ENCODE results near the gene TYW1. TPM values are rescaled to one million over a fixed set of nuclear protein-coding genes. Genes with fewer than 3 reads are reported as not detected.
"Not testable (repeated sequence)": the region's sequence is repeated elsewhere in the genome, so short reads cannot be mapped to it uniquely, and the experiment has no call there.

Gene TYW1
- total RNA-seq, 1 donor from 2014 or later, result 23.1 TPM

DNA sequence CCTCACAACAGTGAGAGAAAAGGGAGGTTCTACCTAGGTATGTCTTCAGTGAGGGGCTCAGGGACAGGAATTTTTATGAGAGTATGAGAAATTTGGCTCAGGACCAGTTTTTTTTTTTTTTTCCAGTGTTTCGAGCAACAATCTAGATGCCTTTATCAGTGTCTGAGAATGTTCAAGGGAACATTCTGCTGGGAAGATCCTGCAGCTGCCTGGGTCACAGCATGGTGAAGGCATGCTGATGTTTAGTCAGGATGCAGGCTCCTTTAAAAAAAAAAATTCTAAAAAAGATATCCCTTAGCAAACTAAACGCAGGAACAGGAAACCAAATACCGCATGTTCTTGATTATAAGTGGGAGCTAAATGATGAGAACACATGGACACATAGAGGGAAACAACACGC is 32.2 kb upstream of the TYW1 start:
- Histone ChIP-seq H3K9me3 (ENCODE audit: low read depth) (no peaks in the 10 kb centered on the region), H3K4me3 (no peak overlapping the region), H3K27me3 (no peaks in the 10 kb centered on the region), H4K20me1 (ENCODE audit: low read depth) (no peaks in the 10 kb centered on the region), H3F3A (ENCODE audit: low read depth) (no peaks in the 10 kb centered on the region), H3K36me3 (no peaks in the 10 kb centered on the region), H3K27ac (no peak overlapping the region), H3K4me2 (no peak overlapping the region), H3K4me1 (no peaks in the 10 kb centered on the region), H3K9ac (no peak overlapping the region), H2AFZ (replicated peaks) (no peak overlapping the region), H3K79me2 (ENCODE audit: low read depth) (no peaks in the 10 kb centered on the region)
- Mint-ChIP-seq H3K27ac (no peak overlapping the region), H3K9me3 (peaks cover 3% of the 10 kb centered on the region), H3K36me3 (peaks cover 11% of the 10 kb centered on the region), H3K27me3 (ENCODE audit: insufficient read depth, low read depth) (peaks cover 8% of the 10 kb centered on the region), H3K4me1 (no peaks in the 10 kb centered on the region), H3K4me3 (no peak overlapping the region)
- TF ChIP-seq, protein P1, sequence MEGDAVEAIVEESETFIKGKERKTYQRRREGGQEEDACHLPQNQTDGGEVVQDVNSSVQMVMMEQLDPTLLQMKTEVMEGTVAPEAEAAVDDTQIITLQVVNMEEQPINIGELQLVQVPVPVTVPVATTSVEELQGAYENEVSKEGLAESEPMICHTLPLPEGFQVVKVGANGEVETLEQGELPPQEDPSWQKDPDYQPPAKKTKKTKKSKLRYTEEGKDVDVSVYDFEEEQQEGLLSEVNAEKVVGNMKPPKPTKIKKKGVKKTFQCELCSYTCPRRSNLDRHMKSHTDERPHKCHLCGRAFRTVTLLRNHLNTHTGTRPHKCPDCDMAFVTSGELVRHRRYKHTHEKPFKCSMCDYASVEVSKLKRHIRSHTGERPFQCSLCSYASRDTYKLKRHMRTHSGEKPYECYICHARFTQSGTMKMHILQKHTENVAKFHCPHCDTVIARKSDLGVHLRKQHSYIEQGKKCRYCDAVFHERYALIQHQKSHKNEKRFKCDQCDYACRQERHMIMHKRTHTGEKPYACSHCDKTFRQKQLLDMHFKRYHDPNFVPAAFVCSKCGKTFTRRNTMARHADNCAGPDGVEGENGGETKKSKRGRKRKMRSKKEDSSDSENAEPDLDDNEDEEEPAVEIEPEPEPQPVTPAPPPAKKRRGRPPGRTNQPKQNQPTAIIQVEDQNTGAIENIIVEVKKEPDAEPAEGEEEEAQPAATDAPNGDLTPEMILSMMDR (IDR thresholded peaks at IDR 0.05), result no peak
- TF ChIP-seq EZH2 (IDR thresholded peaks at IDR 0.05) (no peak), EZH2phosphoT487 (IDR thresholded peaks at IDR 0.05) (no peak)
- no peak for DNase-seq (ENCODE audit: low spot score)

DNA sequence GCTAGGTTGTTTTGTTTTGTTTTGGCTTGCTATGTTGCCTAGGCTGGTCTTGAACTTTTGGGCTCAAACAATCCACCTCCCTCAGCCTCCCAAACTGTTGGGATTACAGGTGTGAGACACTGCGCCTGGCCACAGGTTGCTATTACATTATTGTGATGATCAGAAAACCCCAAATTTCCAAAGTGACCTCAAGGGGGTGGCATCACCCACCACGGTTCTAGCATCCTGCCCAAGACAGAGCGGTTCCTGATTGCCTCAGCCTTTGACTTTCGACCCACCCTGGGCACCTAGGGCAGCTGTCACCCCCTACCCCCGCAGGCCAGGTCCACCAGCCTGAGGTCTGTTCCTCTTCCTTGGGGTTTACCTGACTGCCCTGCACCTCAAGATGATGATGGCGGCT is 29.6 kb upstream of the TYW1 start:
- no peak overlapping the region for H3K9ac ChIP-seq
- Mint-ChIP-seq H3K4me1 (no peaks in the 10 kb centered on the region), H3K27ac (no peak overlapping the region), H3K36me3 (peaks cover 6% of the 10 kb centered on the region), H3K4me3 (no peak overlapping the region), H3K27me3 (ENCODE audit: insufficient read depth, low read depth) (peaks cover 11% of the 10 kb centered on the region), H3K9me3 (peaks cover 3% of the 10 kb centered on the region)
- H4K20me1 ChIP-seq (ENCODE audit: low read depth), result no peaks in the 10 kb centered on the region
- H3K27ac ChIP-seq, result no peak overlapping the region
- H3K4me2 ChIP-seq, result no peak overlapping the region
- H3K27me3 ChIP-seq, result no peaks in the 10 kb centered on the region
- H3K4me1 ChIP-seq, result no peaks in the 10 kb centered on the region
- H3F3A ChIP-seq (ENCODE audit: low read depth), result no peaks in the 10 kb centered on the region
- H3K9me3 ChIP-seq (ENCODE audit: low read depth), result no peaks in the 10 kb centered on the region
- DNase-seq (ENCODE audit: low spot score), result no peak
- no peaks in the 10 kb centered on the region for H3K36me3 ChIP-seq
- H3K4me3 ChIP-seq, result no peak overlapping the region
- no peak for TF ChIP-seq EZH2phosphoT487 (IDR thresholded peaks at IDR 0.05)
- TF ChIP-seq, protein P1 (IDR thresholded peaks at IDR 0.05), result no peak
- TF ChIP-seq EZH2 (IDR thresholded peaks at IDR 0.05), result no peak
- no peaks in the 10 kb centered on the region for H3K79me2 ChIP-seq (ENCODE audit: low read depth)
- H2AFZ ChIP-seq (replicated peaks), result no peak overlapping the region

DNA sequence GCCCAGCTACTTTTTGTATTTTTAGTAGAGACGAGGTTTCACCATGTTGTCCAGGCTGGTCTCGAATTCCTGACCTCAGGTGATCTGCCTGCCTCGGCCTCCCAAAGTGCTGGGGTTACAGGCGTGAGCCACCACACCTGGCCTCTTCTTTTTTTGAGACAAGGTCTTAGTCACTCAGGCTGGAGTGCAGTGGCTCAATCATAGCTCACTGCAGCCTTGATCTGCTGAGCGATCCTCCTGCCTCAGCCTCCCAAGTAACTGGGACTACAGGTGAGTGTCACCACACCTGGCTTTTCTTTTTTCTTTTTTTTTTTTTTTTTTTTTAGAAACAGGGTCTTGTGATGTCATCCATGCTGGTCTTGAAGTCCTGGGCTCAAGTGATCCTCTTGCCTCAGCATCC is 27.6 kb upstream of the TYW1 start:
- not testable (repeated sequence) for H3K9me3 ChIP-seq (ENCODE audit: low read depth); H3K4me3 Mint-ChIP-seq; H4K20me1 ChIP-seq (ENCODE audit: low read depth); H3K36me3 Mint-ChIP-seq; H3K4me1 Mint-ChIP-seq; H3K27me3 ChIP-seq; H3F3A ChIP-seq (ENCODE audit: low read depth); H3K4me2 ChIP-seq; H3K36me3 ChIP-seq; DNase-seq (ENCODE audit: low spot score); H3K9me3 Mint-ChIP-seq; H3K4me3 ChIP-seq; H3K9ac ChIP-seq; H3K4me1 ChIP-seq; H3K79me2 ChIP-seq (ENCODE audit: low read depth); H3K27ac ChIP-seq; H2AFZ ChIP-seq (replicated peaks); H3K27ac Mint-ChIP-seq
- H3K27me3 Mint-ChIP-seq (ENCODE audit: insufficient read depth, low read depth), result peaks cover 11% of the 10 kb centered on the region

DNA sequence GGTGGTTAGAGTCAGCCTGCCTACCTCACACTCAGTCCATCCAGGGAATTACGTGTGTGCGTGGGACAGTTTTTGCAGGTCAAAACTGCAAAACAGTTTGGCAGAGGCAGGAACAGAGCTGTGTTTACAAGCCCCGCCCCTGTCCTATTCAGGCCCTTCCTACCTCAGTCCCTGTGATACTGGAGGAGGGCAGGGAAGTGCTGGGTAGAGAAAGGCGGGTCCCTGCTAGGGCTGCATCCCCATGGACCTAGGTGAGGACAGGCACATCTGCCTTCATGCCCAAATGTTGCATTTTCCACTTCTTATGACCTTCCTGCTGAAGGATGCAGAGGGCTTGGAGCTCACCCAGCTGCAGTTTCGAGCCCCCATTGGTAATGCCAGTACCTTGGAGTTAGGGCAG is 26.3 kb upstream of the TYW1 start:
- no peak overlapping the region for H3K27ac ChIP-seq
- H3K9ac ChIP-seq, result no peak overlapping the region
- H3K4me1 Mint-ChIP-seq, result peaks cover 3% of the 10 kb centered on the region
- H3K27me3 Mint-ChIP-seq (ENCODE audit: insufficient read depth, low read depth), result peaks cover 5% of the 10 kb centered on the region
- H3K36me3 ChIP-seq, result no peaks in the 10 kb centered on the region
- H3K27me3 ChIP-seq, result no peaks in the 10 kb centered on the region
- DNase-seq (ENCODE audit: low spot score), result peak; percentile 20
- H3K9me3 Mint-ChIP-seq, result no peaks in the 10 kb centered on the region
- no peak overlapping the region for H3K27ac Mint-ChIP-seq
- no peaks in the 10 kb centered on the region for H3F3A ChIP-seq (ENCODE audit: low read depth)
- H2AFZ ChIP-seq (replicated peaks), result peak overlapping the region; percentile 42
- H3K4me3 Mint-ChIP-seq, result no peak overlapping the region
- no peaks in the 10 kb centered on the region for H3K36me3 Mint-ChIP-seq
- H3K4me1 ChIP-seq, result no peaks in the 10 kb centered on the region
- H4K20me1 ChIP-seq (ENCODE audit: low read depth), result no peaks in the 10 kb centered on the region
- no peak for TF ChIP-seq EZH2phosphoT487 (IDR thresholded peaks at IDR 0.05)
- TF ChIP-seq, protein P1 (IDR thresholded peaks at IDR 0.05), result no peak
- TF ChIP-seq EZH2 (IDR thresholded peaks at IDR 0.05), result no peak
- no peaks in the 10 kb centered on the region for H3K79me2 ChIP-seq (ENCODE audit: low read depth)
- H3K4me3 ChIP-seq, result no peak overlapping the region
- no peak overlapping the region for H3K4me2 ChIP-seq
- H3K9me3 ChIP-seq (ENCODE audit: low read depth), result no peaks in the 10 kb centered on the region

All from neural progenitor cell (in vitro differentiated cells).